Fibroblast of mammary gland (primary cell): ENCODE data around the gene ATP11A.
"Not testable (repeated sequence)": the region's sequence is repeated elsewhere in the genome, so short reads cannot be mapped to it uniquely, and the experiment has no call there.

ENCODE experiments used
- DNase-seq: peaks from one replicate; pipeline ENCODE4 v3.0.0-alpha.2; 2010; ENCODE audit warnings: low read depth
- H3K4me3 ChIP-seq: 2 replicates; pipeline ENCODE4 v1.5.1; 2011; ENCODE audit warnings: low read depth, mild to moderate bottlenecking, low read length, moderate library complexity; ENCODE audit not compliant: control insufficient read depth
- CTCF ChIP-seq: conservative IDR thresholded peaks from 2 replicates; pipeline ENCODE4 v1.5.1; 2011; ENCODE audit warnings: low read depth, low read length, inconsistent platforms; ENCODE audit not compliant: control insufficient read depth, insufficient read depth

The ATP11A gene

GRCh38 chr13:112784811-112785482, 95.1 kb downstream of the ATP11A start:
- no peak overlapping the region for H3K4me3 ChIP-seq
- DNase-seq, result no peak
- no peak for TF ChIP-seq CTCF

- TF ChIP-seq CTCF, result no peak
- H3K4me3 ChIP-seq, result no peak overlapping the region
- no peak for DNase-seq
Observed at GRCh38 chr13:112785483-112785856, 95.6 kb downstream of the ATP11A start.

GRCh38 chr13:112786810-112787209, 97.0 kb downstream of the ATP11A start:
- DNase-seq, H3K4me3 ChIP-seq: not testable (repeated sequence)

- DNase-seq, result no peak
- no peak for TF ChIP-seq CTCF
- H3K4me3 ChIP-seq, result no peak overlapping the region
Observed at GRCh38 chr13:112790735-112791641, 101.2 kb downstream of the ATP11A start.

- no peak for DNase-seq
- no peak for TF ChIP-seq CTCF
- no peak overlapping the region for H3K4me3 ChIP-seq
Observed at GRCh38 chr13:112791663-112792440, 102.0 kb downstream of the ATP11A start.

- TF ChIP-seq CTCF, result no peak
- DNase-seq, result no peak
- H3K4me3 ChIP-seq, result no peak overlapping the region
Observed at GRCh38 chr13:112792511-112792910, 102.7 kb downstream of the ATP11A start.
